Neuronal stem cell (in vitro differentiated cells): ENCODE data around the gene PNP.
A peak's percentile ranks its signal among the peaks of the same experiment; 100 is the strongest.

Source experiments
- DNase-seq: peaks from one replicate; pipeline ENCODE4 v3.0.0-alpha.2; 2013; ENCODE audit warnings: low spot score
- H2AFZ ChIP-seq: one replicate; pipeline ENCODE4 v1.6.1; 2013; ENCODE audit warnings: mild to moderate bottlenecking, low read length, inconsistent platforms
- H2AK5ac ChIP-seq: 2 replicates; pipeline ENCODE4 v1.6.1; 2013; ENCODE audit warnings: low read depth, mild to moderate bottlenecking, inconsistent platforms, low read length, moderate library complexity, mixed read lengths
- H2BK120ac ChIP-seq: 2 replicates; pipeline ENCODE4 v1.6.1; 2013; ENCODE audit warnings: low read depth, mild to moderate bottlenecking, inconsistent platforms, low read length, moderate library complexity, mixed read lengths
- H2BK12ac ChIP-seq: one replicate; pipeline ENCODE4 v1.6.1; 2013; ENCODE audit warnings: low read length, inconsistent platforms
- H2BK15ac ChIP-seq: 2 replicates; pipeline ENCODE4 v1.6.1; 2013; ENCODE audit warnings: mild to moderate bottlenecking, low read length, inconsistent platforms, mixed read lengths
- H2BK5ac ChIP-seq: one replicate; pipeline ENCODE4 v1.6.1; 2013; ENCODE audit warnings: inconsistent platforms, mild to moderate bottlenecking, low read length, moderate library complexity
- H3K14ac ChIP-seq: one replicate; pipeline ENCODE4 v1.6.1; 2013; ENCODE audit warnings: low read length, inconsistent platforms
- H3K18ac ChIP-seq: 2 replicates; pipeline ENCODE4 v1.6.1; 2013; ENCODE audit warnings: low read length, inconsistent platforms
- H3K23ac ChIP-seq: 2 replicates; pipeline ENCODE4 v1.6.1; 2013; ENCODE audit warnings: low read depth, mild to moderate bottlenecking, mixed read lengths, low read length, inconsistent platforms; ENCODE audit not compliant: poor library complexity
- H3K27ac ChIP-seq: replicated peaks from 3 replicates; pipeline ENCODE4 v1.5.1; 2013; ENCODE audit warnings: low read length, inconsistent platforms
- H3K27me3 ChIP-seq, 3 experiments: 2 replicates each; pipeline ENCODE4 v1.6.1; 2013; ENCODE audit warnings: low read length in 3 of 3, mild to moderate bottlenecking in 2 of 3, inconsistent platforms in 1 of 3, low read depth in 1 of 3, mixed read lengths in 1 of 3, moderate library complexity in 1 of 3; ENCODE audit not compliant: control insufficient read depth in 3 of 3, insufficient read depth in 3 of 3
- H3K36me3 ChIP-seq, 2 donors: replicated peaks in 1 of 2; 2 replicates each; pipeline ENCODE4 v1.6.1; 2013; ENCODE audit warnings: low read length in 2 of 2; ENCODE audit not compliant: control insufficient read depth in 2 of 2, insufficient read depth in 2 of 2
- H3K4ac ChIP-seq: 2 replicates; pipeline ENCODE4 v1.6.1; 2013; ENCODE audit warnings: inconsistent platforms, mild to moderate bottlenecking, low read length, moderate library complexity
- H3K4me1 ChIP-seq, 2 donors: 1 replicate in 1 of 2; 2 replicates in 1 of 2; pipeline ENCODE4 v1.6.1; 2013; ENCODE audit warnings: low read length in 2 of 2, low read depth in 1 of 2; ENCODE audit not compliant: control insufficient read depth in 2 of 2, insufficient read depth in 1 of 2
- H3K4me2 ChIP-seq: one replicate; pipeline ENCODE4 v1.6.1; 2013; ENCODE audit warnings: mild to moderate bottlenecking, low read length, inconsistent platforms; ENCODE audit not compliant: insufficient read depth, poor library complexity, severe bottlenecking
- H3K4me3 ChIP-seq, 2 donors: 2 replicates each; pipeline ENCODE4 v1.5.1; 2013; ENCODE audit warnings: low read length in 2 of 2, mild to moderate bottlenecking in 2 of 2, inconsistent platforms in 1 of 2, moderate library complexity in 1 of 2
- H3K79me1 ChIP-seq: one replicate; pipeline ENCODE4 v1.6.1; 2013; ENCODE audit warnings: low read depth, mild to moderate bottlenecking, inconsistent platforms, low read length, moderate library complexity
- H3K9ac ChIP-seq: one replicate; pipeline ENCODE4 v1.6.1; 2013; ENCODE audit warnings: mild to moderate bottlenecking, low read depth, low read length, inconsistent platforms; ENCODE audit not compliant: poor library complexity
- H3K9me3 ChIP-seq, 2 donors: replicated peaks in 1 of 2; 2 replicates each; pipeline versions ENCODE3 to v1.6.1; 2013; ENCODE audit warnings: low read length in 2 of 2, mild to moderate bottlenecking in 2 of 2, inconsistent platforms in 1 of 2, low read depth in 1 of 2, mixed read lengths in 1 of 2, moderate library complexity in 1 of 2; ENCODE audit not compliant: control insufficient read depth in 2 of 2, insufficient read depth in 1 of 2
- H4K8ac ChIP-seq: one replicate; pipeline ENCODE4 v1.6.1; 2013; ENCODE audit warnings: low read depth, mild to moderate bottlenecking, inconsistent platforms, low read length, moderate library complexity
- H4K91ac ChIP-seq: one replicate; pipeline ENCODE4 v1.6.1; 2013; ENCODE audit warnings: low read length, low read depth, mild to moderate bottlenecking, inconsistent platforms; ENCODE audit not compliant: poor library complexity
- WGBS, 2 donors: extraction: QIAGEN DNeasy Blood & Tissue Kit; methylation state at CpG; one replicate each; pipeline ENCODE4 v1.1.7; 2013; ENCODE audit warnings: missing lambda C conversion rate in 2 of 2, mixed read lengths in 1 of 2; ENCODE audit not compliant: insufficient read length in 2 of 2, insufficient replicate concordance in 1 of 2; ENCODE audit errors: extremely low coverage in 2 of 2; 5-methylcytosine and 5-hydroxymethylcytosine counted together

The PNP gene

GRCh38 chr14:20490563-20490962 lies 21.4 kb downstream of the PNP start:
- WGBS, 2 donors = no CpG with 5 or more reads among the region's 6 CpGs
- H3K27me3 ChIP-seq = peaks cover 0 to 5% (median 0%) of the 10 kb centered on the region in 3 experiments
- H3K4me3 ChIP-seq = no peak overlapping the region
- no peak overlapping the region for H3K4ac ChIP-seq
- peaks cover 0 to 2% of the 10 kb centered on the region in 2 donors for H3K4me1 ChIP-seq
- H2AK5ac ChIP-seq = no peak overlapping the region
- no peak overlapping the region for H3K18ac ChIP-seq
- no peak overlapping the region for H3K4me2 ChIP-seq
- H3K14ac ChIP-seq = no peak overlapping the region
- no peak overlapping the region for H2BK5ac ChIP-seq
- H3K79me1 ChIP-seq = no peaks in the 10 kb centered on the region
- no peak overlapping the region for H4K91ac ChIP-seq
- H4K8ac ChIP-seq = no peak overlapping the region
- no peak overlapping the region for H2BK15ac ChIP-seq
- H3K27ac ChIP-seq = no peak overlapping the region
- H2BK12ac ChIP-seq = no peak overlapping the region
- H3K23ac ChIP-seq = no peak overlapping the region
- no peak overlapping the region for H2BK120ac ChIP-seq
- H3K36me3 ChIP-seq = no peaks in the 10 kb centered on the region
- H3K9me3 ChIP-seq = no peaks in the 10 kb centered on the region
- DNase-seq = no peak
- no peak overlapping the region for H3K9ac ChIP-seq
- H2AFZ ChIP-seq = peak overlapping the region; percentile 29

- H3K23ac ChIP-seq = no peak overlapping the region
- H3K27me3 ChIP-seq = peaks cover 0 to 3% (median 0%) of the 10 kb centered on the region in 3 experiments
- H3K27ac ChIP-seq = no peak overlapping the region
- H2BK120ac ChIP-seq = no peak overlapping the region
- H3K9ac ChIP-seq = no peak overlapping the region
- H3K9me3 ChIP-seq = no peaks in the 10 kb centered on the region
- no peaks in the 10 kb centered on the region for H3K79me1 ChIP-seq
- no peak overlapping the region for H4K91ac ChIP-seq
- H2AK5ac ChIP-seq = no peak overlapping the region
- no peak overlapping the region for H3K4ac ChIP-seq
- H2BK12ac ChIP-seq = no peak overlapping the region
- H3K18ac ChIP-seq = no peak overlapping the region
- H2AFZ ChIP-seq = no peak overlapping the region
- no peak overlapping the region for H3K4me3 ChIP-seq
- H3K36me3 ChIP-seq = no peaks in the 10 kb centered on the region
- H2BK15ac ChIP-seq = no peak overlapping the region
- no peak overlapping the region for H3K4me2 ChIP-seq
- H3K4me1 ChIP-seq = peaks cover 0 to 2% of the 10 kb centered on the region in 2 donors
- no peak overlapping the region for H4K8ac ChIP-seq
- DNase-seq = no peak
- H2BK5ac ChIP-seq = no peak overlapping the region
- no peak overlapping the region for H3K14ac ChIP-seq
- no CpG with 5 or more reads among the region's 4 CpGs for WGBS, 2 donors
Observed at GRCh38 chr14:20492486-20492885, 23.3 kb downstream of the PNP start.

GRCh38 chr14:20493634-20494033 lies 24.4 kb downstream of the PNP start:
- Histone ChIP-seq H4K91ac (no peak overlapping the region), H3K9me3 (no peaks in the 10 kb centered on the region), H3K4me1 (peaks cover 0 to 2% of the 10 kb centered on the region in 2 donors), H3K18ac (no peak overlapping the region), H3K27me3 (peaks cover 0 to 3% (median 0%) of the 10 kb centered on the region in 3 experiments), H2BK15ac (no peak overlapping the region), H3K27ac (no peak overlapping the region), H3K4ac (no peak overlapping the region), H3K79me1 (no peaks in the 10 kb centered on the region), H2AK5ac (no peak overlapping the region), H3K4me2 (no peak overlapping the region), H2BK5ac (no peak overlapping the region), H2BK120ac (no peak overlapping the region), H3K23ac (no peak overlapping the region), H2BK12ac (no peak overlapping the region), H3K9ac (no peak overlapping the region), H3K36me3 (no peaks in the 10 kb centered on the region), H3K14ac (no peak overlapping the region), H4K8ac (no peak overlapping the region), H3K4me3 (no peak overlapping the region), H2AFZ (no peak overlapping the region)
- DNase-seq = no peak
- WGBS, 2 donors = no CpG with 5 or more reads among the region's 2 CpGs

- H3K14ac ChIP-seq = no peak overlapping the region
- H3K9me3 ChIP-seq = no peaks in the 10 kb centered on the region
- H4K8ac ChIP-seq = no peak overlapping the region
- no peak overlapping the region for H2BK120ac ChIP-seq
- H3K23ac ChIP-seq = no peak overlapping the region
- no peak overlapping the region for H2BK12ac ChIP-seq
- no peak overlapping the region for H2AK5ac ChIP-seq
- H3K4ac ChIP-seq = no peak overlapping the region
- no peak overlapping the region for H3K4me3 ChIP-seq
- no peak overlapping the region for H3K9ac ChIP-seq
- H2AFZ ChIP-seq = no peak overlapping the region
- no peaks in the 10 kb centered on the region for H3K36me3 ChIP-seq
- H3K4me1 ChIP-seq = no peaks in the 10 kb centered on the region
- H3K4me2 ChIP-seq = no peak overlapping the region
- no peak for DNase-seq
- no peak overlapping the region for H2BK5ac ChIP-seq
- no CpG with 5 or more reads among the region's 8 CpGs for WGBS, 2 donors
- H3K18ac ChIP-seq = no peak overlapping the region
- peaks cover 0 to 3% (median 0%) of the 10 kb centered on the region in 3 experiments for H3K27me3 ChIP-seq
- H3K79me1 ChIP-seq = no peaks in the 10 kb centered on the region
- H2BK15ac ChIP-seq = no peak overlapping the region
- no peak overlapping the region for H4K91ac ChIP-seq
- H3K27ac ChIP-seq = no peak overlapping the region
Observed at GRCh38 chr14:20494935-20495766, 25.9 kb downstream of the PNP start.
